ENCODE results near the gene SELENOM. TPM values are rescaled to one million over a fixed set of nuclear protein-coding genes. Genes with fewer than 3 reads are reported as not detected.

SELENOM gene
- total and polyA plus RNA-seq, 2 donors (not counting 1 experiment from before 2014, with no cell fraction given), result 130 to 132 TPM

DNA sequence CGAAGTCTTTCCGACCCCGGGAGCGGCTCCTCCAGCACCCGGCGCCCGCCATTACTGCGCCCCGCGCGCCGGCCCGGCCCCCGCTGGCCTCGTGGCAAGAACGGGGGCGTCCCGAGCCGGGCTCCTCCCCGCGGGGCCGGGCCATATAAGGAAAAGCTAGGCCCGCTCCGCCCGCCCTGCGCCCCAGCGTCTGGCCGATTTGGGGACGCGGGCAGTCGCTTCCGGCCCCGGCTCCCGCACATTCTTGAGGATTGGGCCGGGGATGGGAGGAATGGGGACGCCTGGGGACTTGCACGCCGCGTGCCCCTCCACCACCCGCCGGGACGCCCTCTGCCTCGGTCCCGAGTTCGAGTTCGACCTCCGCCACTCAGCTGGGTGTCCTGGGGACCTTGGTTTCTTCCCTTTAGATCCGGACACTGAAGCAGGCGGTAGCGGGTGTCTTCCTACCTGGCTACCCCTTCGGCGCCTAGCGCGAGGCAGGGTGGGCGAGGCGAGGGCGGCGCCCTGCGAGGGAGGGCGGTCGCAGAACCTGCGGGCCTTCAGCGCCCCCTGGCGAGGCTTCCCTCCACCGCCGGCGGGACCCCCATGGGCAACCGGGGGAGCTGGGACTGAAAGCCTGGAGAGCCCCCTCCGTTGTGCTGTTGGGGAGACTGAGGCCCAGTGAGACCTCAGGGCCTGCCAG is 22.4 kb downstream of the SELENOM start:
- Histone ChIP-seq H3K27ac (ENCODE audit: insufficient read depth, low read length) (peak overlapping the region; percentile 87), H3K79me2 (ENCODE audit: control insufficient read depth, insufficient read depth, low read length) (peaks cover 78% of the 10 kb centered on the region), H3K27me3 (ENCODE audit: control insufficient read depth, insufficient read depth, low read length) (no peaks in the 10 kb centered on the region), H3K9me3 (ENCODE audit: control insufficient read depth, insufficient read depth, low read depth, low read length) (no peaks in the 10 kb centered on the region), H2AFZ (ENCODE audit: low read length) (no peak overlapping the region), H3K4me1 (ENCODE audit: control insufficient read depth, extremely low read depth, insufficient read depth, low read length) (peaks cover 21% of the 10 kb centered on the region), H3K4me2 (ENCODE audit: extremely low read depth, insufficient read depth, low read length) (peak overlapping the region; percentile 93), H3K36me3 (ENCODE audit: control insufficient read depth, insufficient read depth, low read length) (peaks cover 41% of the 10 kb centered on the region), H3K4me3 (replicated peaks in 1 of 4; ENCODE audit: control extremely low read depth in 1 of 4, insufficient read depth in 1 of 4, low read depth in 3 of 4, low read length in 4 of 4) (peak overlapping the region; percentile 43 to 98 (median 69)), H3K9ac (ENCODE audit: insufficient read depth, low read length) (peak overlapping the region; percentile 76), H4K20me1 (ENCODE audit: control insufficient read depth, extremely low read depth, insufficient read depth, low read length) (no peaks in the 10 kb centered on the region)
- TF ChIP-seq EZH2 (IDR thresholded peaks at IDR 0.05; ENCODE audit: low read length, missing control alignments), result no peak
- TF ChIP-seq, protein P1, sequence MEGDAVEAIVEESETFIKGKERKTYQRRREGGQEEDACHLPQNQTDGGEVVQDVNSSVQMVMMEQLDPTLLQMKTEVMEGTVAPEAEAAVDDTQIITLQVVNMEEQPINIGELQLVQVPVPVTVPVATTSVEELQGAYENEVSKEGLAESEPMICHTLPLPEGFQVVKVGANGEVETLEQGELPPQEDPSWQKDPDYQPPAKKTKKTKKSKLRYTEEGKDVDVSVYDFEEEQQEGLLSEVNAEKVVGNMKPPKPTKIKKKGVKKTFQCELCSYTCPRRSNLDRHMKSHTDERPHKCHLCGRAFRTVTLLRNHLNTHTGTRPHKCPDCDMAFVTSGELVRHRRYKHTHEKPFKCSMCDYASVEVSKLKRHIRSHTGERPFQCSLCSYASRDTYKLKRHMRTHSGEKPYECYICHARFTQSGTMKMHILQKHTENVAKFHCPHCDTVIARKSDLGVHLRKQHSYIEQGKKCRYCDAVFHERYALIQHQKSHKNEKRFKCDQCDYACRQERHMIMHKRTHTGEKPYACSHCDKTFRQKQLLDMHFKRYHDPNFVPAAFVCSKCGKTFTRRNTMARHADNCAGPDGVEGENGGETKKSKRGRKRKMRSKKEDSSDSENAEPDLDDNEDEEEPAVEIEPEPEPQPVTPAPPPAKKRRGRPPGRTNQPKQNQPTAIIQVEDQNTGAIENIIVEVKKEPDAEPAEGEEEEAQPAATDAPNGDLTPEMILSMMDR (conservative IDR thresholded peaks at IDR 0.05 in 1 of 2, IDR thresholded peaks at IDR 0.05 in 1 of 2; ENCODE audit: low read depth in 1 of 2, low read length in 2 of 2), result peak; percentile 62 to 68
- peak; percentile 84 for DNase-seq (ENCODE audit: low read depth in 2 of 2)

DNA sequence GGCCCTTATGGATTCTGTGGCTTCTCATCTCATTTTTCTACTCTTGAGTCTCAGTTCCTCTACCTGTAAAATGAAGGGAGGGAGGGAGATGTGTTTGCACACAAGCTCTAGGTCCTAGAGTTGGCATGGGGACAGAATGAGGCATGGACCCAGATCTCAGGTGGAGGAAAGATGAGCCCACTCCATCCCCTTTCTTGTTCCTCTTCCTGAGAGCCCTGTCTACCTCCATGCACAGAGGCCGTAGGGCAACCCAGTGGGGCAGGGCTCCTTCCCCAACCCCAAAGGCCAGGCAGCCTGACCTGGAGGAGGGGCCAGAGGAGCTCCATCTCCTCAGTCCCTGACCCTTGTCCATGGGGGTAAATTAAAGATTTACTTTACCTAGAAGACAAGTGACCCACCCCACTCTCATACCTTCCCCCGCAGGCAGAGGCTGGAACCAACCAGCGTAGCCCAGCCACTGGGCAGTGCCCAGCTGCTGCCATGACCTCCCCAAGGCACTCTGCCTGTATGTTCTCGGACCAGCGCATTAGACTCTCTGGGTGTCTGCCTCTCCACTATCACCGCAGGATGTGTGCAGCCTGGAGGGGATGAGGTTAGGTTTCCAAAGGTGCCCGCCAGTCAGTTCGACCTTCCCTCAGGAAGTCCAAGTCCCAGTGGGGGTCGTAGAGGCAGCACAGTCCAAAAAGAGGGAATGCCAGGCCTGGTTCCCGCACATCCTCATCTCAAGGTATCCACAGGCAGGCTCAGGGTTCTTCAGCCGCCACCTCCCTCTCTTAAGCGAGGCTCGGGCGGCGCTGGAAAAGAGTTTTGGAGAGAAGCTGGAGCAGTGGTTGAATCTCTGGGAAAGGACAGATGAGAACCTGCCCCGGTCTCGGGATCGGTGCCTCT is 23.2 kb downstream of the SELENOM start:
- no peak for TF ChIP-seq EZH2 (IDR thresholded peaks at IDR 0.05; ENCODE audit: low read length, missing control alignments)
- TF ChIP-seq, protein P1 (conservative IDR thresholded peaks at IDR 0.05 in 1 of 2, IDR thresholded peaks at IDR 0.05 in 1 of 2; ENCODE audit: low read depth in 1 of 2, low read length in 2 of 2), result no peak
- Histone ChIP-seq H2AFZ (ENCODE audit: low read length) (no peak overlapping the region), H3K4me3 (replicated peaks in 1 of 4; ENCODE audit: control extremely low read depth in 1 of 4, insufficient read depth in 1 of 4, low read depth in 3 of 4, low read length in 4 of 4) (peak overlapping the region; percentile 43 to 98 (median 62)), H3K79me2 (ENCODE audit: control insufficient read depth, insufficient read depth, low read length) (peaks cover 72% of the 10 kb centered on the region), H3K36me3 (ENCODE audit: control insufficient read depth, insufficient read depth, low read length) (peaks cover 34% of the 10 kb centered on the region), H3K9ac (ENCODE audit: insufficient read depth, low read length) (peak overlapping the region; percentile 57), H3K4me2 (ENCODE audit: extremely low read depth, insufficient read depth, low read length) (peak overlapping the region; percentile 78), H3K4me1 (ENCODE audit: control insufficient read depth, extremely low read depth, insufficient read depth, low read length) (peaks cover 21% of the 10 kb centered on the region), H4K20me1 (ENCODE audit: control insufficient read depth, extremely low read depth, insufficient read depth, low read length) (no peaks in the 10 kb centered on the region), H3K9me3 (ENCODE audit: control insufficient read depth, insufficient read depth, low read depth, low read length) (no peaks in the 10 kb centered on the region), H3K27me3 (ENCODE audit: control insufficient read depth, insufficient read depth, low read length) (no peaks in the 10 kb centered on the region), H3K27ac (ENCODE audit: insufficient read depth, low read length) (peak overlapping the region; percentile 87)
- no peak for DNase-seq (ENCODE audit: low read depth in 2 of 2)

DNA sequence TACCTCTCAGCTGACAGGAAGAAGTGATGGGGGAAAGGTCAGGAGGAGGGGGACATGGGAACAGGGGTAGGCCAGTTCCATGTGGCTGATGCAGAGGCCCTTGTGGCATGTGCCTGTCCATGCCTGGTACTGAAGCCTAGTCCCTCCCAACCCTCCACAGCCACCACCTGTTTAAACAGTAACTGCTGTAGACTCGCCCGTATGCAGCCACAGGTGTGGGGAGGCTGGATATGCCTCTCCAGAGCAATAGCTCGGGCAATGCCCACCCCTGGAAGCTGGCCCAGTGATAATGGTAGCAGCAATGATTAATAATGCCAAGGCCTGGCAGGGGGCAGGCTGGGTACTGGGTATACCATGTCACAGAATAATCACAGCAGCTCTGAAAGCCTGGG is 24.0 kb downstream of the SELENOM start:
- H3K4me3 ChIP-seq (replicated peaks in 1 of 4; ENCODE audit: control extremely low read depth in 1 of 4, insufficient read depth in 1 of 4, low read depth in 3 of 4, low read length in 4 of 4), result peak overlapping the region; percentile 54 to 98 (median 78)
- no peak for DNase-seq (ENCODE audit: low read depth in 2 of 2)

More for the DNA sequence above, 24.0 kb downstream of the SELENOM start:
- Histone ChIP-seq H3K4me1 (ENCODE audit: control insufficient read depth, extremely low read depth, insufficient read depth, low read length) (peaks cover 23% of the 10 kb centered on the region), H3K79me2 (ENCODE audit: control insufficient read depth, insufficient read depth, low read length) (peaks cover 69% of the 10 kb centered on the region), H3K27me3 (ENCODE audit: control insufficient read depth, insufficient read depth, low read length) (no peaks in the 10 kb centered on the region), H4K20me1 (ENCODE audit: control insufficient read depth, extremely low read depth, insufficient read depth, low read length) (no peaks in the 10 kb centered on the region), H2AFZ (ENCODE audit: low read length) (no peak overlapping the region), H3K9ac (ENCODE audit: insufficient read depth, low read length) (no peak overlapping the region), H3K9me3 (ENCODE audit: control insufficient read depth, insufficient read depth, low read depth, low read length) (no peaks in the 10 kb centered on the region), H3K4me2 (ENCODE audit: extremely low read depth, insufficient read depth, low read length) (peak overlapping the region; percentile 78), H3K36me3 (ENCODE audit: control insufficient read depth, insufficient read depth, low read length) (peaks cover 26% of the 10 kb centered on the region), H3K27ac (ENCODE audit: insufficient read depth, low read length) (peak overlapping the region; percentile 88)
- TF ChIP-seq EZH2 (IDR thresholded peaks at IDR 0.05; ENCODE audit: low read length, missing control alignments), result no peak
- TF ChIP-seq, protein P1 (conservative IDR thresholded peaks at IDR 0.05 in 1 of 2, IDR thresholded peaks at IDR 0.05 in 1 of 2; ENCODE audit: low read depth in 1 of 2, low read length in 2 of 2), result no peak
